ENCODE measurements around the gene SETD1B.
A peak's percentile ranks its signal among the peaks of the same experiment; 100 is the strongest.
"Not testable (repeated sequence)": the region's sequence is repeated elsewhere in the genome, so short reads cannot be mapped to it uniquely, and the experiment has no call there.

SETD1B gene

GRCh38 chr12:121803861-121804416, at the start of gene SETD1B:
SETD1B (plus strand) TSS chr12:121804009; CDS start chr12:121804738, 729 bp downstream.
- DNase-seq = peak; percentile 75

GRCh38 chr12:121754836-121755235, 49.0 kb upstream of the SETD1B start:
- DNase-seq = no peak

GRCh38 chr12:121755591-121755990, 48.2 kb upstream of the SETD1B start:
- no peak for DNase-seq

GRCh38 chr12:121758536-121758935, 45.3 kb upstream of the SETD1B start:
- DNase-seq = not testable (repeated sequence)

GRCh38 chr12:121762269-121762668, 41.5 kb upstream of the SETD1B start:
- no peak for DNase-seq

- no peak for DNase-seq
Observed at GRCh38 chr12:121764808-121765207, 39.0 kb upstream of the SETD1B start.

GRCh38 chr12:121765573-121765972, 38.2 kb upstream of the SETD1B start:
- peak; percentile 96 for DNase-seq

- DNase-seq = peak; percentile 51
Observed at GRCh38 chr12:121766290-121767039, 37.3 kb upstream of the SETD1B start.

GRCh38 chr12:121767525-121768016, 36.2 kb upstream of the SETD1B start:
- DNase-seq = peak; percentile 81

GRCh38 chr12:121769297-121769830, 34.4 kb upstream of the SETD1B start:
- DNase-seq = no peak

- peak; percentile 64 for DNase-seq
Observed at GRCh38 chr12:121769831-121770301, 33.9 kb upstream of the SETD1B start.

- DNase-seq = no peak
Observed at GRCh38 chr12:121770388-121770787, 33.4 kb upstream of the SETD1B start.

- DNase-seq = no peak
Observed at GRCh38 chr12:121770813-121771625, 32.8 kb upstream of the SETD1B start.

GRCh38 chr12:121773011-121773777, 30.6 kb upstream of the SETD1B start:
- peak; percentile 85 for DNase-seq

- no peak for DNase-seq
Observed at GRCh38 chr12:121774968-121775474, 28.8 kb upstream of the SETD1B start.

- no peak for DNase-seq
Observed at GRCh38 chr12:121775501-121775900, 28.3 kb upstream of the SETD1B start.

GRCh38 chr12:121776190-121777098, 27.4 kb upstream of the SETD1B start:
- DNase-seq = peak; percentile 81

- DNase-seq = no peak
Observed at GRCh38 chr12:121778567-121779421, 25.0 kb upstream of the SETD1B start.

- DNase-seq = no peak
Observed at GRCh38 chr12:121779422-121779895, 24.4 kb upstream of the SETD1B start.

- no peak for DNase-seq
Observed at GRCh38 chr12:121780429-121780828, 23.4 kb upstream of the SETD1B start.
